Measurements from ENCODE around the gene AHCTF1.

Gene AHCTF1

GRCh38 chr1:246820666-246821065, 111.1 kb downstream of the AHCTF1 start:
- TF ChIP-seq SIN3A (IDR thresholded peaks at IDR 0.05; ENCODE audit: borderline replicate concordance, insufficient read depth, low read length) (no peak), TAF1 (IDR thresholded peaks at IDR 0.05; ENCODE audit: borderline replicate concordance, insufficient read depth, low read length) (no peak), FOXP2 (optimal IDR thresholded peaks at IDR 0.05; ENCODE audit: borderline replicate concordance, extremely low read depth, extremely low read length, insufficient read depth) (no peak), REST (IDR thresholded peaks at IDR 0.05; ENCODE audit: insufficient read depth in 1 of 2, low read depth in 2 of 2, low read length in 2 of 2) (no peak), POLR2AphosphoS5 (IDR thresholded peaks at IDR 0.05; ENCODE audit: low read depth, low read length) (no peak)

GRCh38 chr1:246815693-246816270, 116.0 kb downstream of the AHCTF1 start:
- TF ChIP-seq FOXP2 (optimal IDR thresholded peaks at IDR 0.05; ENCODE audit: borderline replicate concordance, extremely low read depth, extremely low read length, insufficient read depth): no peak
- no peak for TF ChIP-seq POLR2AphosphoS5 (IDR thresholded peaks at IDR 0.05; ENCODE audit: low read depth, low read length)
- no peak for TF ChIP-seq TAF1 (IDR thresholded peaks at IDR 0.05; ENCODE audit: borderline replicate concordance, insufficient read depth, low read length)
- no peak for TF ChIP-seq SIN3A (IDR thresholded peaks at IDR 0.05; ENCODE audit: borderline replicate concordance, insufficient read depth, low read length)
- TF ChIP-seq REST (IDR thresholded peaks at IDR 0.05; ENCODE audit: insufficient read depth in 1 of 2, low read depth in 2 of 2, low read length in 2 of 2): no peak

- TF ChIP-seq POLR2AphosphoS5 (IDR thresholded peaks at IDR 0.05; ENCODE audit: low read depth, low read length) (no peak), REST (IDR thresholded peaks at IDR 0.05; ENCODE audit: insufficient read depth in 1 of 2, low read depth in 2 of 2, low read length in 2 of 2) (no peak), SIN3A (IDR thresholded peaks at IDR 0.05; ENCODE audit: borderline replicate concordance, insufficient read depth, low read length) (no peak), TAF1 (IDR thresholded peaks at IDR 0.05; ENCODE audit: borderline replicate concordance, insufficient read depth, low read length) (no peak), FOXP2 (optimal IDR thresholded peaks at IDR 0.05; ENCODE audit: borderline replicate concordance, extremely low read depth, extremely low read length, insufficient read depth) (no peak)
Measured at GRCh38 chr1:246814890-246815289, 116.9 kb downstream of the AHCTF1 start.

- TF ChIP-seq SIN3A (IDR thresholded peaks at IDR 0.05; ENCODE audit: borderline replicate concordance, insufficient read depth, low read length) (no peak), FOXP2 (optimal IDR thresholded peaks at IDR 0.05; ENCODE audit: borderline replicate concordance, extremely low read depth, extremely low read length, insufficient read depth) (no peak), POLR2AphosphoS5 (IDR thresholded peaks at IDR 0.05; ENCODE audit: low read depth, low read length) (no peak), REST (IDR thresholded peaks at IDR 0.05; ENCODE audit: insufficient read depth in 1 of 2, low read depth in 2 of 2, low read length in 2 of 2) (no peak), TAF1 (IDR thresholded peaks at IDR 0.05; ENCODE audit: borderline replicate concordance, insufficient read depth, low read length) (no peak)
Measured at GRCh38 chr1:246811985-246812384, 119.8 kb downstream of the AHCTF1 start.

Measured in PFSK-1 (cell line).